Testis (tissue), 3 donors: ENCODE measurements around the gene NINL. TPM values are rescaled to one million over a fixed set of nuclear protein-coding genes. Genes with fewer than 3 reads are reported as not detected.

Experiments
- DNase-seq: peaks from one replicate; pipeline ENCODE4 v3.0.0-alpha.2; 2019
- H3K27ac ChIP-seq, 2 donors: fragments of 200-600 bp; sonication (generic); one replicate each; pipeline ENCODE4 v1.5.1; 2019
- H3K27me3 ChIP-seq: fragments of 200-600 bp; sonication (generic); one replicate; pipeline ENCODE4 v1.5.1; 2019
- H3K36me3 ChIP-seq: fragments of 200-600 bp; sonication (generic); one replicate; pipeline ENCODE4 v1.5.1; 2017; ENCODE audit warnings: low read depth; ENCODE audit errors: missing control alignments
- H3K4me1 ChIP-seq: fragments of 200-600 bp; sonication (generic); one replicate; pipeline ENCODE4 v1.5.1; 2019
- H3K4me3 ChIP-seq, 2 donors: fragments of 200-600 bp; sonication (generic); one replicate each; pipeline ENCODE4 v1.5.1; 2017 to 2019
- H3K9me3 ChIP-seq: fragments of 200-600 bp; sonication (generic); one replicate; pipeline ENCODE4 v1.5.1; 2017
- CTCF ChIP-seq, 3 experiments: fragments of 450-650 bp in 2 of 3; fragments of 200-600 bp in 1 of 3; sonication (generic) in 1 of 3; IDR thresholded peaks; one replicate each; pipeline ENCODE4 v1.5.1; 2016 to 2019; ENCODE audit warnings: antibody characterized with exemption in 3 of 3, mild to moderate bottlenecking in 2 of 3, moderate library complexity in 1 of 3
- POLR2A ChIP-seq: fragments of 450-650 bp; IDR thresholded peaks from one replicate; pipeline ENCODE4 v1.6.1; 2017; ENCODE audit warnings: antibody characterized with exemption, mild to moderate bottlenecking, moderate library complexity
- WGBS, 2 donors: methylation state at CpG; one replicate each; pipeline ENCODE4 v1.1.5; 2018; 5-methylcytosine and 5-hydroxymethylcytosine counted together
- intact Hi-C: fragments of 100-400 bp; cut with DNase I; formaldehyde crosslinking; loops from one replicate; pipeline ENCODE4 v1.15.1; 2023; ENCODE audit warnings: low total_unique reads
- polyA plus RNA-seq: library from polyadenylated mRNA; stranded (reverse); fragments of 350-450 nt; fragmentation: Illumina TruSeq; extraction: RNeasy Lipid Tissue Mini Kit (QIAGEN cat#74804); gene quantifications from one replicate; pipeline ENCODE4 v1.2.3, GENCODE V29; 2014; ENCODE audit warnings: low read depth, low replicate concordance; ENCODE audit not compliant: insufficient read depth
- total RNA-seq, 2 donors: library from RNA; depleted of rRNA; stranded (reverse); fragments of >200 nt; gene quantifications; one replicate each; pipeline ENCODE4 v1.2.3, GENCODE V29; 2016

NINL gene
- total and polyA plus RNA-seq, 3 donors from 2014 or later = 17.9 to 33.4 (median 32.8) TPM

GRCh38 chr20:25483431-25484132 is 101.7 kb downstream of the NINL start:
- WGBS, 2 donors = 91% methylated on average over 12 to 14 of the region's 14 CpGs
- no peak for TF ChIP-seq POLR2A
- TF ChIP-seq CTCF (IDR thresholded peaks at IDR 0.05) = no peak
- intact Hi-C loops = no loop called here

GRCh38 chr20:25481918-25482253 is 103.4 kb downstream of the NINL start:
- TF ChIP-seq POLR2A = no peak
- TF ChIP-seq CTCF (IDR thresholded peaks at IDR 0.05) = no peak
- Histone ChIP-seq H3K4me3 (no peak overlapping the region), H3K36me3 (no peaks in the 10 kb centered on the region), H3K4me1 (no peaks in the 10 kb centered on the region), H3K9me3 (no peaks in the 10 kb centered on the region), H3K27me3 (no peaks in the 10 kb centered on the region), H3K27ac (no peak overlapping the region)
- DNase-seq = no peak
- intact Hi-C loops = no loop called here
- WGBS, 2 donors = 93% methylated on average over 3 to 12 of the region's 12 CpGs

More at GRCh38 chr20:25483431-25484132, 101.7 kb downstream of the NINL start:
- no peak for DNase-seq
- no peaks in the 10 kb centered on the region for H3K9me3 ChIP-seq
- no peaks in the 10 kb centered on the region for H3K4me1 ChIP-seq
- no peak overlapping the region for H3K27ac ChIP-seq
- no peaks in the 10 kb centered on the region for H3K36me3 ChIP-seq
- H3K27me3 ChIP-seq = no peaks in the 10 kb centered on the region
- no peak overlapping the region for H3K4me3 ChIP-seq

- intact Hi-C loops = no loop called here
- 92 to 95% methylated on average over 9 to 11 of the region's 11 CpGs for WGBS, 2 donors
- no peak for DNase-seq
- Histone ChIP-seq H3K4me1 (no peaks in the 10 kb centered on the region), H3K36me3 (no peaks in the 10 kb centered on the region), H3K4me3 (no peak overlapping the region), H3K9me3 (no peaks in the 10 kb centered on the region), H3K27me3 (no peaks in the 10 kb centered on the region), H3K27ac (no peak overlapping the region)
- TF ChIP-seq POLR2A (no peak), CTCF (IDR thresholded peaks at IDR 0.05) (no peak)
Observed at GRCh38 chr20:25481235-25481917, 104.0 kb downstream of the NINL start.

- H3K27ac ChIP-seq = no peak overlapping the region
- no peaks in the 10 kb centered on the region for H3K36me3 ChIP-seq
- 86 to 95% methylated on average over 7 to 9 of the region's 9 CpGs for WGBS, 2 donors
Observed at GRCh38 chr20:25480797-25481196, 104.5 kb downstream of the NINL start.

More at GRCh38 chr20:25480797-25481196, 104.5 kb downstream of the NINL start:
- H3K4me3 ChIP-seq = no peak overlapping the region
- no peaks in the 10 kb centered on the region for H3K27me3 ChIP-seq
- DNase-seq = no peak
- intact Hi-C loops = no loop called here
- H3K4me1 ChIP-seq = no peaks in the 10 kb centered on the region
- TF ChIP-seq CTCF (IDR thresholded peaks at IDR 0.05) (no peak), POLR2A (no peak)
- no peaks in the 10 kb centered on the region for H3K9me3 ChIP-seq
